A673 (cell line): ENCODE results near the gene PALD1.

ENCODE experiments used
- CTCF ChIP-seq: fragments of 300-800, 200-600 bp; sonication (generic); conservative IDR thresholded peaks from 2 replicates; pipeline ENCODE4 v1.5.1; 2017; ENCODE audit warnings: low read depth, mild to moderate bottlenecking, antibody characterized with exemption, low read length, moderate library complexity, mixed read lengths
- EZH2 ChIP-seq: fragments of 200-600 bp; sonication (generic); IDR thresholded peaks from 2 replicates; pipeline ENCODE4 v1.6.1; 2017; ENCODE audit warnings: borderline replicate concordance, low read depth, mild to moderate bottlenecking, mixed read lengths, antibody characterized with exemption, low read length; ENCODE audit not compliant: poor library complexity, severe bottlenecking

GRCh38 chr10:70534281-70534680, 55.7 kb downstream of the PALD1 start:
- no peak for TF ChIP-seq CTCF
- no peak for TF ChIP-seq EZH2
